ENCODE data around the gene RUNX2.

- TF ChIP-seq CTCF (IDR thresholded peaks at IDR 0.05): no peak
- no peak for TF ChIP-seq TEAD4 (IDR thresholded peaks at IDR 0.05; ENCODE audit: borderline replicate concordance, insufficient read depth)
- TF ChIP-seq REST (IDR thresholded peaks at IDR 0.05; ENCODE audit: low read depth, low read length): no peak
- TF ChIP-seq TCF12 (IDR thresholded peaks at IDR 0.05): no peak
- TF ChIP-seq POLR2AphosphoS5 (IDR thresholded peaks at IDR 0.05; ENCODE audit: low read depth, low read length): no peak
- TF ChIP-seq EZH2phosphoT487 (IDR thresholded peaks at IDR 0.05; ENCODE audit: borderline replicate concordance, low read depth): no peak
- TF ChIP-seq RFX5 (IDR thresholded peaks at IDR 0.05; ENCODE audit: low read length): no peak
- TF ChIP-seq FOXM1 (IDR thresholded peaks at IDR 0.05; ENCODE audit: low read depth): no peak
- TF ChIP-seq GABPA (IDR thresholded peaks at IDR 0.05; ENCODE audit: low read depth): no peak
Observed at GRCh38 chr6:45599053-45599452, 270.9 kb downstream of the RUNX2 start.
